Pancreas (tissue), 10 donors: ENCODE measurements around the gene HORMAD2. TPM values are rescaled to one million over a fixed set of nuclear protein-coding genes. Genes with fewer than 3 reads are reported as not detected.

ENCODE experiments used
- ATAC-seq, 4 donors: fragments of 200-7000 bp; cut with Tn5 transposase; one replicate each; pipeline versions ENCODE4 v1.8.0 to v1.9.1; 2020; ENCODE audit warnings: mild to moderate bottlenecking in 4 of 4, moderate library complexity in 4 of 4
- DNase-seq, 6 donors: peaks; one replicate each; pipeline ENCODE4 v3.0.0-alpha.2; 2020
- FAIRE-seq: peaks from 2 replicates; lab custom pipeline; 2012; peaks lifted over from hg19 to GRCh38; lab: Jason Lieb, UNC
- H3K27ac ChIP-seq, 4 donors: fragments of 200-600 bp; sonication (generic); 1 replicate in 3 of 4; 2 replicates in 1 of 4; pipeline versions ENCODE4 v1.5.0 to v1.8.0; 2020
- H3K27me3 ChIP-seq, 4 donors: fragments of 200-600 bp; one replicate each; pipeline ENCODE4 v1.8.0; 2021
- H3K36me3 ChIP-seq, 3 donors: fragments of 200-600 bp; sonication (generic) in 1 of 3; one replicate each; pipeline versions ENCODE4 v1.5.0 to v1.8.0; 2020 to 2021
- H3K4me1 ChIP-seq, 3 donors: fragments of 200-600 bp; one replicate each; pipeline ENCODE4 v1.8.0; 2021
- H3K4me3 ChIP-seq, 4 donors: fragments of 200-600 bp; sonication (generic) in 2 of 4; one replicate each; pipeline versions ENCODE4 v1.5.0 to v1.8.0; 2020 to 2021
- H3K9me3 ChIP-seq, 4 donors: fragments of 200-600 bp; one replicate each; pipeline ENCODE4 v1.8.0; 2021
- WGBS, 2 donors: extraction: QIAGEN DNeasy Blood & Tissue Kit; methylation state at CpG; one replicate each; pipeline ENCODE4 v1.1.7; 2013; 5-methylcytosine and 5-hydroxymethylcytosine counted together
- intact Hi-C, 3 donors: fragments of 100-400 bp; cut with DNase I; formaldehyde crosslinking; loops; one replicate each; pipeline versions ENCODE4 v1.11.1 to v1.14.2; 2022
- polyA plus RNA-seq, 2 donors: library from polyadenylated mRNA; stranded (reverse); fragments of 200-250 nt; gene quantifications; one replicate each; pipeline ENCODE4 v1.2.3, GENCODE V29; 2013
- total RNA-seq, 6 donors: library from RNA; stranded (reverse); fragmentation: NEBNext Ultra II Directional in 4 of 6; extraction: Animal tissue kit (Norgen Biotek cat#: 25700) in 4 of 6; gene quantifications; one replicate each; pipeline versions ENCODE4 v1.2.1 to v1.2.4, GENCODE V29; 2021 to 2023
- TF ChIP-seq, protein P1 (sequence below), 4 donors: fragments of 200-600 bp; sonication (generic) in 3 of 4; IDR thresholded peaks; one replicate each; pipeline versions ENCODE4 v1.5.0 to v1.8.0; 2021; ENCODE audit warnings: antibody characterized with exemption in 4 of 4
- donor health status: healthy with polysubstance abuse.
- donor health status: DM: no; HTN: no; CAD: no; lungs with moderate emphysema.
- donor health status: DM: no; HTN: no; CAD: no.
- donor health status: control.
- donor health status: control.
- donor health status: Bipolar disorder and iron deficiency.
- donor health status: DM: yes; HTN: yes; CAD: no.
- donor health status: DM: no; HTN: no; CAD: no.
- donor health status: DM: no; HTN: no; CAD: no.
- donor health status: DM: yes; HTN: yes; CAD: no.

Gene HORMAD2
- total and polyA plus RNA-seq, 8 donors: not detected

- no peaks in the 10 kb centered on the region for H3K9me3 ChIP-seq
- no peaks in the 10 kb centered on the region for H3K4me1 ChIP-seq
- H3K36me3 ChIP-seq: no peaks in the 10 kb centered on the region
- TF ChIP-seq, protein P1, sequence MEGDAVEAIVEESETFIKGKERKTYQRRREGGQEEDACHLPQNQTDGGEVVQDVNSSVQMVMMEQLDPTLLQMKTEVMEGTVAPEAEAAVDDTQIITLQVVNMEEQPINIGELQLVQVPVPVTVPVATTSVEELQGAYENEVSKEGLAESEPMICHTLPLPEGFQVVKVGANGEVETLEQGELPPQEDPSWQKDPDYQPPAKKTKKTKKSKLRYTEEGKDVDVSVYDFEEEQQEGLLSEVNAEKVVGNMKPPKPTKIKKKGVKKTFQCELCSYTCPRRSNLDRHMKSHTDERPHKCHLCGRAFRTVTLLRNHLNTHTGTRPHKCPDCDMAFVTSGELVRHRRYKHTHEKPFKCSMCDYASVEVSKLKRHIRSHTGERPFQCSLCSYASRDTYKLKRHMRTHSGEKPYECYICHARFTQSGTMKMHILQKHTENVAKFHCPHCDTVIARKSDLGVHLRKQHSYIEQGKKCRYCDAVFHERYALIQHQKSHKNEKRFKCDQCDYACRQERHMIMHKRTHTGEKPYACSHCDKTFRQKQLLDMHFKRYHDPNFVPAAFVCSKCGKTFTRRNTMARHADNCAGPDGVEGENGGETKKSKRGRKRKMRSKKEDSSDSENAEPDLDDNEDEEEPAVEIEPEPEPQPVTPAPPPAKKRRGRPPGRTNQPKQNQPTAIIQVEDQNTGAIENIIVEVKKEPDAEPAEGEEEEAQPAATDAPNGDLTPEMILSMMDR (IDR thresholded peaks at IDR 0.05): no peak
- ATAC-seq (no peak), FAIRE-seq (no peak), DNase-seq (no peak)
- intact Hi-C loops: loop anchor here in 1 of 3 donors (5.0 kb wide), 1 partner anchor 147 kb away; no protein-coding TSS in a partner anchor
- no peak overlapping the region for H3K4me3 ChIP-seq
- H3K27ac ChIP-seq: no peak overlapping the region
- H3K27me3 ChIP-seq: no peaks in the 10 kb centered on the region
Observed at GRCh38 chr22:30105483-30105882, 25.2 kb downstream of the HORMAD2 start.

GRCh38 chr22:30113494-30113893 lies 33.2 kb downstream of the HORMAD2 start:
- H3K36me3 ChIP-seq: no peaks in the 10 kb centered on the region
- H3K27me3 ChIP-seq: no peaks in the 10 kb centered on the region
- no peak for FAIRE-seq
- H3K27ac ChIP-seq: no peak overlapping the region
- no peaks in the 10 kb centered on the region for H3K9me3 ChIP-seq
- intact Hi-C loops: loop anchor here in 1 of 3 donors (5.0 to 10.0 kb wide), 2 partner anchors 81 to 274 kb away; partner anchors contain the start of gene RNF215
- DNase-seq: no peak
- H3K4me3 ChIP-seq: no peak overlapping the region
- TF ChIP-seq, protein P1 (IDR thresholded peaks at IDR 0.05): no peak
- ATAC-seq: no peak
- 78 to 83% methylated on average over 1 of the region's 1 CpG for WGBS, 2 donors
- no peaks in the 10 kb centered on the region for H3K4me1 ChIP-seq

GRCh38 chr22:30114361-30114760 lies 34.1 kb downstream of the HORMAD2 start:
- TF ChIP-seq, protein P1 (IDR thresholded peaks at IDR 0.05): no peak
- no peaks in the 10 kb centered on the region for H3K27me3 ChIP-seq
- H3K27ac ChIP-seq: no peak overlapping the region
- intact Hi-C loops: loop anchor here in 1 of 3 donors (5.0 to 10.0 kb wide), 2 partner anchors 80 to 273 kb away; partner anchors contain the start of gene RNF215
- H3K36me3 ChIP-seq: no peaks in the 10 kb centered on the region
- DNase-seq: no peak
- FAIRE-seq: no peak
- no peak for ATAC-seq
- no peaks in the 10 kb centered on the region for H3K9me3 ChIP-seq
- WGBS, 2 donors: 55 to 58% methylated on average over 1 of the region's 1 CpG
- no peaks in the 10 kb centered on the region for H3K4me1 ChIP-seq
- no peak overlapping the region for H3K4me3 ChIP-seq

GRCh38 chr22:30115705-30116104 lies 35.4 kb downstream of the HORMAD2 start:
- no peak for FAIRE-seq
- intact Hi-C loops: loop anchor here in 1 of 3 donors (10.0 kb wide), 1 partner anchor 79 kb away; no protein-coding TSS in a partner anchor
- H3K4me3 ChIP-seq: no peak overlapping the region
- 90 to 98% methylated on average over 2 of the region's 2 CpGs for WGBS, 2 donors
- H3K27ac ChIP-seq: no peak overlapping the region
- no peaks in the 10 kb centered on the region for H3K36me3 ChIP-seq
- no peaks in the 10 kb centered on the region for H3K9me3 ChIP-seq
- H3K4me1 ChIP-seq: no peaks in the 10 kb centered on the region
- TF ChIP-seq, protein P1 (IDR thresholded peaks at IDR 0.05): no peak
- ATAC-seq: no peak
- DNase-seq: no peak
- no peaks in the 10 kb centered on the region for H3K27me3 ChIP-seq

GRCh38 chr22:30116362-30117117 lies 36.3 kb downstream of the HORMAD2 start:
- no peak for DNase-seq
- Histone ChIP-seq H3K27me3 (no peaks in the 10 kb centered on the region), H3K9me3 (no peaks in the 10 kb centered on the region), H3K27ac (no peak overlapping the region), H3K4me3 (no peak overlapping the region), H3K36me3 (no peaks in the 10 kb centered on the region), H3K4me1 (no peaks in the 10 kb centered on the region)
- intact Hi-C loops: loop anchor here in 1 of 3 donors (10.0 kb wide), 1 partner anchor 78 kb away; no protein-coding TSS in a partner anchor
- no peak for FAIRE-seq
- 52 to 67% methylated on average over 1 of the region's 1 CpG for WGBS, 2 donors
- no peak for ATAC-seq
- TF ChIP-seq, protein P1 (IDR thresholded peaks at IDR 0.05): no peak
